D721Med (cell line): ENCODE results near the gene RTN1.
A peak's percentile ranks its signal among the peaks of the same experiment; 100 is the strongest.

Source experiments
- DNase-seq: peaks from one replicate; pipeline ENCODE4 v3.0.0; 2011; ENCODE audit warnings: low spot score; ENCODE audit not compliant: insufficient read length
- FAIRE-seq: peaks from 2 replicates; lab custom pipeline; 2011; peaks lifted over from hg19 to GRCh38; lab: Jason Lieb, UNC
- TF ChIP-seq, protein P1 (sequence below): IDR thresholded peaks from 2 replicates; pipeline ENCODE4 v1.5.1; 2012; ENCODE audit warnings: mild to moderate bottlenecking, control low read depth; ENCODE audit not compliant: insufficient read depth; ENCODE audit errors: missing control alignments

RTN1 gene

GRCh38 chr14:59632381-59632780, 238.2 kb downstream of the RTN1 start:
- no peak for DNase-seq
- no peak for FAIRE-seq
- TF ChIP-seq, protein P1, sequence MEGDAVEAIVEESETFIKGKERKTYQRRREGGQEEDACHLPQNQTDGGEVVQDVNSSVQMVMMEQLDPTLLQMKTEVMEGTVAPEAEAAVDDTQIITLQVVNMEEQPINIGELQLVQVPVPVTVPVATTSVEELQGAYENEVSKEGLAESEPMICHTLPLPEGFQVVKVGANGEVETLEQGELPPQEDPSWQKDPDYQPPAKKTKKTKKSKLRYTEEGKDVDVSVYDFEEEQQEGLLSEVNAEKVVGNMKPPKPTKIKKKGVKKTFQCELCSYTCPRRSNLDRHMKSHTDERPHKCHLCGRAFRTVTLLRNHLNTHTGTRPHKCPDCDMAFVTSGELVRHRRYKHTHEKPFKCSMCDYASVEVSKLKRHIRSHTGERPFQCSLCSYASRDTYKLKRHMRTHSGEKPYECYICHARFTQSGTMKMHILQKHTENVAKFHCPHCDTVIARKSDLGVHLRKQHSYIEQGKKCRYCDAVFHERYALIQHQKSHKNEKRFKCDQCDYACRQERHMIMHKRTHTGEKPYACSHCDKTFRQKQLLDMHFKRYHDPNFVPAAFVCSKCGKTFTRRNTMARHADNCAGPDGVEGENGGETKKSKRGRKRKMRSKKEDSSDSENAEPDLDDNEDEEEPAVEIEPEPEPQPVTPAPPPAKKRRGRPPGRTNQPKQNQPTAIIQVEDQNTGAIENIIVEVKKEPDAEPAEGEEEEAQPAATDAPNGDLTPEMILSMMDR = peak; percentile 50

GRCh38 chr14:59631237-59631636, 239.3 kb downstream of the RTN1 start:
- FAIRE-seq (no peak), DNase-seq (no peak)
- TF ChIP-seq, protein P1 = peak; percentile 18

DNA sequence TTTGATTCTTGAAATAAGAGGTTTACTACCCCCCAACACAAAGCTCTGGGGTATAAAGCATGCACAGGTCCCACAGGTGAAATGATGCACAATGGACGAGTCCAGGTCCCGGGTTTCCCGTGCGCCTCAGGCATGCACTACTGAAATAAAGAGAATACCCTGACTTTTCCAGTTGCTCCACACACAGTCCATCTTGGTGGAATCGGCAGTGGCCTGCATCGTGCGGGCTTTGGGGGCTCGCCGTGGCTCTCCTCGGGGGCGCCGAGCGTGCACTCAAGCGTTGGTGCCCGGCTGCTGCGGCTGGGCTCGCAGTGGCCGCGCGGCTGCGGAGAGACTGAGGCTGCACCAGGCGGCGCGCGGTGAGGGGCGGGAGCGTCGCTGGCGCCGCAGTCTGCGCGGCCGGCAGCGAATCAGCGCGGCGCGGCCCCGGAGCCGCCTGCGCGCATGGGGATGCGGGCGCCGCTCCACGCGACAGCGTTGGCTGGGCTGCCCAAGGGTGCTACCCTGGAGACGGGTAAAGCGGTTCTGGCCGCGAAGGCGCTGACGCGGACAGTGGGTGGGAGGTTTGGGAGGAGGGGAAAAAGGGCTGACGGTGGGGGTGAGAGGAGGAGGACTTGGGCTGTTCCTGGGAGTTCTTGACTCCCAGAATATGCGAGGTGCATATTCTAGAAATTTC, 240.2 kb downstream of the RTN1 start:
- TF ChIP-seq, protein P1 = no peak
- FAIRE-seq = no peak
- DNase-seq = no peak

DNA sequence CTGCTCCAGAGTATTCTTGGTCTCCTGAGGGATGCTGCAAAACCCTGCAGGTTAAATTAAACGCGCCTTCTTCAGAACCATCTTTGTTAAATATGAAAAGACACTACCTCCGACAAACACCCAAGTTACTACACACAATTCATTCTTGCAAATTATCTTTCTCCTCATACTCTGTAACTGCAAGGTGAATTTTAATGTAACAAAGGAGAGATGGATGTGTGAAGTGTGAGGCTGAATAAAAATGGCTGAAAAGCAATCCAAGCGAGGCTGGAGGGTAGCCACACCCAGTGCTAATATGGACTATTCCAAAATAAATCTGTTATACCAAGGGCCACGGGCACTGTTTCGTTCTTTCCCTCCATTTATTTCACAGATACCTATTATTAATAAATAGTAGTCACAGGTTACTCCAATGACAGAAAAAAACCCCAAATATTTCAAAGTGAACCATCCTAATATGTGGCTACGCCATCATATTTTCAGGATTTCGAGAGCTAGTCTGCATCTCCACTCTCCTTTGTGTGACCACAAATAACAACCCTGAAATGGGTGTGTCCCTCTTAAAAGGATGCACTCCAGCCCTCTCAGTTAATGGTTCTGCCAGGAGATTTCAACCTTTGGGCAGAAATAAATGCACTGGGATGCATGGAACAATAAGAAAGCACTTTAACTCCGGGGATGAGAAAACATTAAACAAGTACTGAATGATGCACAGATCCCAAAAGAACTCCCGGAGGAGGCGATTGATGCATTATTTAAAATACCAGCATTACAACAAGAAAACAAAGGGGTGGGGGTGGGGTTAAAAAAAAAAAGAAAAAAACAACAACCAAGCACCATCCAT, 240.9 kb downstream of the RTN1 start:
- TF ChIP-seq, protein P1 = no peak
- DNase-seq (no peak), FAIRE-seq (no peak)

DNA sequence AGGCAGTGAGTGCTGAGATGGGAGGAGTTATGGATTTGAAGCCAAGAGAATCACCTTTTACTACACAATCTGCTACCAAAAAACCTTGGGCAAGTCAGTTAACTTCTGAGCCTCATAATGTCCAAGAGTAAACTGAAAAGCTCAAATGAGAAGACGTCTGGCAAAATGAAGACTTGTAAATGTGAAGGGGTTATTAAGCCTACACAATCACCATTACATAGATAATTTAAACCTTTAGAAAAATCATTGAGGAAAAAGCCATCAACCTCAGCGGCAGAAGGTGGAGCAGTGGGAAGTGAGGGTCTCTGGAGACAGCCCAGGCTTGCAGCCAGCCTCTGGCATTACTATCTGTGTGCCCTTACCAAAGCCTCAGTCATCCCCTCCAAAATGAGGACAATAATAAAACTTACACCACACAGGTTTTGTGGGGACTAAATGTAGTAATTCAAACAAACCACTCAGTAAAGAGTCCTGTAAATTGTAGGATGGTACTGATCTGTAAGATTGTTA, 243.5 kb downstream of the RTN1 start:
- TF ChIP-seq, protein P1 = no peak
- FAIRE-seq (no peak), DNase-seq (no peak)

DNA sequence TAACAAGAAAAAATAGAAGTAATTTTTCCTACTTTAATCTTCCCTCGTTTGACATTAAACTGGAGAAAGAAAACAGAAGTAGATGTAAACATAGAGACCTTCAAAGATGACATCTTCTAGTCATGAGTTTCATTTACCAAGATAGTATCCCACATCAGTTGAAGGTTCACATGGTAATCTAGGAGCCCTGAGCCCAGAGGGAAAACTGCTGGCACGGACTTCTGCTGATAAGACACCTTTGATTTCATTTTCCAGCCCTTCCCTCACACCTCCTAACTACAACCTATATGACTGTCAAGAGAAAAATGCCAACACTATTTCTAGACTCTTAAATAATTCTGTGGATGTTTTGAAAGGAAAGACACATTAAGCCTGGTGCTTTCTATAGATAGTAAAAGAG, 247.9 kb downstream of the RTN1 start:
- FAIRE-seq = no peak
- TF ChIP-seq, protein P1 = no peak
- no peak for DNase-seq
